Keratinocyte (primary cell): Measurements from ENCODE around the gene SLC13A1. TPM values are rescaled to one million over a fixed set of nuclear protein-coding genes. Genes with fewer than 3 reads are reported as not detected.
A peak's percentile ranks its signal among the peaks of the same experiment; 100 is the strongest.

Experiments
- DNase-seq: peaks from one replicate; pipeline ENCODE4 v3.0.0-alpha.2; 2011; ENCODE audit warnings: low read depth, missing footprints, low spot score
- FAIRE-seq: peaks from 2 replicates; lab custom pipeline; 2011; peaks lifted over from hg19 to GRCh38; lab: Jason Lieb, UNC
- H2AFZ ChIP-seq: 2 replicates; pipeline ENCODE4 v1.6.0; 2012; ENCODE audit warnings: low read length, control low read depth, inconsistent platforms; ENCODE audit not compliant: control insufficient read depth
- H3K27ac ChIP-seq: 2 replicates; pipeline ENCODE4 v1.5.1; 2011; ENCODE audit warnings: low read length; ENCODE audit not compliant: control insufficient read depth, insufficient read depth
- H3K27me3 ChIP-seq: 3 replicates; pipeline ENCODE4 v1.6.0; 2011; ENCODE audit warnings: low read length; ENCODE audit not compliant: control insufficient read depth, insufficient read depth; ENCODE audit errors: extremely low read depth
- H3K36me3 ChIP-seq, 2 experiments: 2 replicates in 1 of 2; 3 replicates in 1 of 2; pipeline ENCODE4 v1.5.1; 2011; ENCODE audit warnings: low read length in 2 of 2, mild to moderate bottlenecking in 1 of 2; ENCODE audit not compliant: control insufficient read depth in 2 of 2, insufficient read depth in 2 of 2; ENCODE audit errors: extremely low read depth in 1 of 2
- H3K4me1 ChIP-seq: 3 replicates; pipeline ENCODE4 v1.5.1; 2011; ENCODE audit warnings: low read length; ENCODE audit not compliant: control insufficient read depth, insufficient read depth; ENCODE audit errors: extremely low read depth
- H3K4me2 ChIP-seq: 3 replicates; pipeline ENCODE4 v1.6.0; 2011; ENCODE audit warnings: low read depth, low read length; ENCODE audit not compliant: control insufficient read depth, insufficient read depth; ENCODE audit errors: extremely low read depth
- H3K4me3 ChIP-seq, 3 experiments: fragments of 200-600 bp in 1 of 3; sonication (generic) in 1 of 3; 2 replicates in 2 of 3; 3 replicates in 1 of 3; pipeline ENCODE4 v1.5.1; 2011 to 2016; ENCODE audit warnings: low read length in 3 of 3, mild to moderate bottlenecking in 3 of 3, control low read depth in 2 of 3, inconsistent platforms in 1 of 3, low read depth in 1 of 3, mixed read lengths in 1 of 3, mixed run types in 1 of 3, moderate library complexity in 1 of 3; ENCODE audit not compliant: control insufficient read depth in 2 of 3, insufficient read depth in 2 of 3; ENCODE audit errors: extremely low read depth in 1 of 3
- H3K79me2 ChIP-seq: 2 replicates; pipeline ENCODE4 v1.6.0; 2012; ENCODE audit warnings: low read length; ENCODE audit not compliant: control insufficient read depth, insufficient read depth
- H3K9ac ChIP-seq: 3 replicates; pipeline ENCODE4 v1.6.0; 2011; ENCODE audit warnings: low read length; ENCODE audit not compliant: control insufficient read depth, insufficient read depth; ENCODE audit errors: extremely low read depth
- H3K9me1 ChIP-seq: 3 replicates; pipeline ENCODE4 v1.6.0; 2011; ENCODE audit warnings: low read length; ENCODE audit not compliant: control insufficient read depth, insufficient read depth; ENCODE audit errors: extremely low read depth
- H3K9me3 ChIP-seq: 2 replicates; pipeline ENCODE4 v1.5.1; 2012; ENCODE audit warnings: low read depth, low read length; ENCODE audit not compliant: control insufficient read depth
- H4K20me1 ChIP-seq: 3 replicates; pipeline ENCODE4 v1.6.0; 2011; ENCODE audit warnings: low read length; ENCODE audit not compliant: control insufficient read depth, insufficient read depth; ENCODE audit errors: extremely low read depth
- EZH2 ChIP-seq: IDR thresholded peaks from one replicate; pipeline ENCODE4 v1.6.1; 2012; ENCODE audit warnings: inconsistent platforms, mild to moderate bottlenecking, low read length, moderate library complexity
- dilution Hi-C: fragments of 300-500 bp; cut with MboI; formaldehyde crosslinking; loops from one replicate; pipeline ENCODE4 v1.7.0; 2020; ENCODE audit warnings: low sequenced_read_pairs; ENCODE audit not compliant: extremely low pct_ligation_motif_present
- polyA plus RNA-seq, 5 experiments: library from polyadenylated mRNA; depleted of rRNA in 3 of 5; stranded (reverse) in 3 of 5; stranded (forward) in 1 of 5; unstranded in 1 of 5; fragments of >200 nt; gene quantifications; 1 replicate in 1 of 5; 2 replicates in 3 of 5; 3 replicates in 1 of 5; pipeline versions ENCODE4 v1.2.1 to v1.2.3, GENCODE V29; 2011 to 2012; ENCODE audit warnings: missing spikeins in 2 of 5, low read depth in 1 of 5, low replicate concordance in 1 of 5
- TF ChIP-seq, protein P1 (sequence below), 3 experiments: IDR thresholded peaks in 1 of 3; conservative IDR thresholded peaks in 1 of 3; optimal IDR thresholded peaks in 1 of 3; 2 replicates in 2 of 3; 3 replicates in 1 of 3; pipeline versions ENCODE3 to v1.5.1; 2011; ENCODE audit warnings: low read length in 3 of 3, mild to moderate bottlenecking in 3 of 3, moderate library complexity in 2 of 3, control low read depth in 1 of 3, inconsistent platforms in 1 of 3; ENCODE audit not compliant: insufficient read depth in 2 of 3; ENCODE audit errors: extremely low read depth in 1 of 3

SLC13A1 gene
- polyA plus RNA-seq, 1 donor (not counting 4 experiments of a cell fraction or from before 2014, with no cell fraction given), result not detected

DNA sequence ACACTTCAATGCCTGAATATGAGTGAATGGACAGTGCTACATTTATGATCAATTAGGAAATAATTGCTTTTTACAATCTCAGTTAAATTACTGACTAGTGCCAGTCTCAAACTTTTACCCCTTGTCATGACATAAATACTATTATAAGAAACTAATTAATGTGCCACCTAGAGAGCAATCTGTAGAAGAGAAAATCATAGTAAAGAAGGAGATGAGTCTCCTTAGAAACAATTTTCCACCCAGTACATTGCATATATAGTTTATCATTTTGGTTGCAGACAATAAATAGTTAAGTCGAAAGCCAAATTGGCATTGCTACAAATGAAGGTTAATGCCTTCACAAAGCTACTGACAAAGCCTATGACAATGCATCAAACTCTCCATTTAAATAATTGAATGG, 68.6 kb downstream of the SLC13A1 start:
- Histone ChIP-seq H3K27ac (no peak overlapping the region), H3K9me3 (no peaks in the 10 kb centered on the region), H3K9ac (no peak overlapping the region), H3K4me3 (no peak overlapping the region), H3K4me1 (no peaks in the 10 kb centered on the region), H2AFZ (no peak overlapping the region), H4K20me1 (no peaks in the 10 kb centered on the region), H3K79me2 (no peaks in the 10 kb centered on the region), H3K36me3 (no peaks in the 10 kb centered on the region), H3K27me3 (no peaks in the 10 kb centered on the region), H3K4me2 (no peak overlapping the region), H3K9me1 (no peaks in the 10 kb centered on the region)
- TF ChIP-seq, protein P1, sequence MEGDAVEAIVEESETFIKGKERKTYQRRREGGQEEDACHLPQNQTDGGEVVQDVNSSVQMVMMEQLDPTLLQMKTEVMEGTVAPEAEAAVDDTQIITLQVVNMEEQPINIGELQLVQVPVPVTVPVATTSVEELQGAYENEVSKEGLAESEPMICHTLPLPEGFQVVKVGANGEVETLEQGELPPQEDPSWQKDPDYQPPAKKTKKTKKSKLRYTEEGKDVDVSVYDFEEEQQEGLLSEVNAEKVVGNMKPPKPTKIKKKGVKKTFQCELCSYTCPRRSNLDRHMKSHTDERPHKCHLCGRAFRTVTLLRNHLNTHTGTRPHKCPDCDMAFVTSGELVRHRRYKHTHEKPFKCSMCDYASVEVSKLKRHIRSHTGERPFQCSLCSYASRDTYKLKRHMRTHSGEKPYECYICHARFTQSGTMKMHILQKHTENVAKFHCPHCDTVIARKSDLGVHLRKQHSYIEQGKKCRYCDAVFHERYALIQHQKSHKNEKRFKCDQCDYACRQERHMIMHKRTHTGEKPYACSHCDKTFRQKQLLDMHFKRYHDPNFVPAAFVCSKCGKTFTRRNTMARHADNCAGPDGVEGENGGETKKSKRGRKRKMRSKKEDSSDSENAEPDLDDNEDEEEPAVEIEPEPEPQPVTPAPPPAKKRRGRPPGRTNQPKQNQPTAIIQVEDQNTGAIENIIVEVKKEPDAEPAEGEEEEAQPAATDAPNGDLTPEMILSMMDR (optimal IDR thresholded peaks at IDR 0.05 in 1 of 3, IDR thresholded peaks at IDR 0.05 in 1 of 3, conservative IDR thresholded peaks at IDR 0.05 in 1 of 3; ENCODE audit: extremely low read depth in 1 of 3, insufficient read depth in 2 of 3, low read length in 3 of 3), result peak in 1 of 3 experiments; percentile 13
- TF ChIP-seq EZH2, result no peak
- DNase-seq (no peak), FAIRE-seq (no peak)
- dilution Hi-C loops, result no loop called here

DNA sequence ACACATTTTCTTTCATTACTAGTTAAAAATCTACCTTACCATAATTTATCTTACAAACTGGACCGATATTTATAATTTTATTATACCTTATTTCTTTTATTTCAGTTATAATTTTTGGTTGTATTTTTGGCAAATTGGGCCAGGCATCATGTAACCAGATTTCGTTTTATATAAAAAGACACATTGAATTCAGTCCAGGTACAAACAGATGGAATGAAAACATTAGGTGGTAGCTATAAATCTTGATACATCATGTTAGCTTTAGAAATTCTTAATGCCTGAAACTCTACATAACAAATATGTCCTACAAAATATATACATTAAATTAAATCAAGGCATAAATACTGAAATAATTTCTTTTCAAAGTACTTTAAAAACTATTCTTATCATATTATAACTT, 73.1 kb downstream of the SLC13A1 start:
- H2AFZ ChIP-seq, result no peak overlapping the region
- DNase-seq (no peak), FAIRE-seq (no peak)
- no peak overlapping the region for H3K27ac ChIP-seq
- no peak overlapping the region for H3K4me2 ChIP-seq
- H4K20me1 ChIP-seq, result no peaks in the 10 kb centered on the region
- no peaks in the 10 kb centered on the region for H3K9me3 ChIP-seq
- H3K9ac ChIP-seq, result no peak overlapping the region
- no peaks in the 10 kb centered on the region for H3K4me1 ChIP-seq
- H3K9me1 ChIP-seq, result no peaks in the 10 kb centered on the region
- no peaks in the 10 kb centered on the region for H3K79me2 ChIP-seq
- H3K27me3 ChIP-seq, result no peaks in the 10 kb centered on the region
- dilution Hi-C loops, result no loop called here
- TF ChIP-seq, protein P1 (optimal IDR thresholded peaks at IDR 0.05 in 1 of 3, IDR thresholded peaks at IDR 0.05 in 1 of 3, conservative IDR thresholded peaks at IDR 0.05 in 1 of 3; ENCODE audit: extremely low read depth in 1 of 3, insufficient read depth in 2 of 3, low read length in 3 of 3), result no peak
- no peaks in the 10 kb centered on the region for H3K36me3 ChIP-seq
- H3K4me3 ChIP-seq, result no peak overlapping the region
